CD4-positive, alpha-beta T cell treated with Interleukin-6 for 4 hours (primary cell): ENCODE data around the gene RPN1.
"Not testable (repeated sequence)": the region's sequence is repeated elsewhere in the genome, so short reads cannot be mapped to it uniquely, and the experiment has no call there.

ENCODE experiments used
- DNase-seq: peaks from one replicate; pipeline ENCODE4 v3.0.0-alpha.2; 2020; ENCODE audit warnings: mixed read lengths

RPN1 gene

DNA sequence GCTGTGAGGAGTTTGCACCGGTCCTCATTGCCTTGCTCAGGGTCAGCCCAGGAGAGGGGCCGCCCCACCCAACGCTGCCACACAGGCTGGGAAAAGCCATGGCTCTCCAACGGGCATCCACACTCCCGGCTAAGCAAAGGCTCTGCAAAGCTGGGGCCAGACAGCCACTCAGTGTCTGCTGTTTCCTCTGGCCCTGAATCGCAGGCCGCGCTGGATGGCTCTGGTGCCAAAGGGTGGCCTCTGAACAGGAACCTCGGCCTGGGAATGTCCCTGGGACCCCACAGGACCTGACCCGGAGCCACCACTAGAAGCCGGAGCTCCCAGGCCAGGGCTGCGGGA, 42.9 kb downstream of the RPN1 start:
- no peak for DNase-seq

DNA sequence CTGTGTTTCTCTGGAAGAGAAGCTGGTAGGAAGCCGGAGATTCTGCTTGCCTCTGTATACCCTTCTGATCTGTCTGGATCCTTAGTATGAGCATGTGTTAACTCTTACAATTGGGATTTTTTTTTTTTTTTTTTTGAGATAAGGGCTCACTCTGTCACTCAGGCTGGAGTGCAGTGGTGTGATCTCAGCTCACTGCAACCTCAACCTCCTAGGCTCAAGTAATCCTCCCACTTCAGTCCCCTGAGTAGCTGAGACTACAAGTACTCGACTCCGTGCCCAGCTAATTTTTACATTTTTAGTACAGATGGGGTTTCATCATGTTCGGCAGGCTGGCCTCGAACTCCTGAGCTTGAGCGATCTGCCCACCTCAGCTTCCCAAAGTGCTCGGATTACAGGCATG, 44.5 kb downstream of the RPN1 start:
- no peak for DNase-seq

GRCh38 chr3:128605091-128606046, 45.2 kb downstream of the RPN1 start:
- DNase-seq = no peak

DNA sequence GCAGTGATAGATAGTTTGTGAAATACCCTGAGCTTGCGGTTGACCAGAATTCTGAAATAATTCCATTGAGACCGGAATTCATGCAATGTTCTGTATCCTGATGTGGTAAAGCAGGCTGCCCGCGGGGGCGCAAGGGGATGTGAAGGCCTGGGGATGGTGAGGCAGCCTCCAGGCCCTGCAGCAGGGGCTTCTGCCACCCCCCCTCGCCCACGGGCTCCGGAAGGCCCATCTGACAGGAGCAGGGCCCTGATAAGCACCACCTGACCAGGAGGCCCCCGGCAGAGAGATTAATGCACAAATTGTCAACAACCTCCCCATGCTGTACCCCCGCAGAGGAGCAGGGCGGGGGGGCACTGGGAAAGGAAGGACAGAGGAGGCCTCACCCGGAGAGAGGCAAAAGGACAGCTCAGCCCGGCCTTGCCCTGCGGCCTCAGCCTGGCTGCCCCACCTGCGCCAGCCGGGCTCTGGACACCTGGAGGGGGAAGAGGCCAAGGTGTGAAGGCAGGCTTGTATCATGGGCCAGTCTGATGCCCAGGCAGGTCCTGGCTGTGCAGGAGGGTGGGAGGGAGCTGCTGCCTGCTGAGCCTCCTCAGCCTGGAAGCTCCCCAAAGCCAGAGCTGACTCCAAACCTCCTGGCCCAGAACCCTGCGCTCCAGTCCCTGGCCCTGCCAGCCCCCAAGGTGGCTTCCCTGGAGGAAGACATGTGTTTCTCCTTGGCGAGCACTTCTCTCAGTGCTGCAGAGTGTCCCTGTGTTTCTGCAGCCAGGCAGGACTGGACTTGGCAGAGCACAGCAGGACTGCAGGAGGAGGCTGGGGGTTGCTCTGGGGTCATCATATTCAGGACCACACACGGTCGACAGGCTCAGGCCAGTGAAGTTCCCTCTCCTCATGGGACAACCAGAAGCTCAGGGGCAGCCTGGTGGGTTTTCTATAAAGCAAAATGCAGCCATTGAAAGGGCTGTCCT, 46.5 kb downstream of the RPN1 start:
- no peak for DNase-seq

GRCh38 chr3:128603313-128603712, 47.3 kb downstream of the RPN1 start:
- DNase-seq = no peak

GRCh38 chr3:128598884-128599664, 51.5 kb downstream of the RPN1 start:
- DNase-seq = no peak

- no peak for DNase-seq
Measured at GRCh38 chr3:128597900-128598299, 52.7 kb downstream of the RPN1 start.

DNA sequence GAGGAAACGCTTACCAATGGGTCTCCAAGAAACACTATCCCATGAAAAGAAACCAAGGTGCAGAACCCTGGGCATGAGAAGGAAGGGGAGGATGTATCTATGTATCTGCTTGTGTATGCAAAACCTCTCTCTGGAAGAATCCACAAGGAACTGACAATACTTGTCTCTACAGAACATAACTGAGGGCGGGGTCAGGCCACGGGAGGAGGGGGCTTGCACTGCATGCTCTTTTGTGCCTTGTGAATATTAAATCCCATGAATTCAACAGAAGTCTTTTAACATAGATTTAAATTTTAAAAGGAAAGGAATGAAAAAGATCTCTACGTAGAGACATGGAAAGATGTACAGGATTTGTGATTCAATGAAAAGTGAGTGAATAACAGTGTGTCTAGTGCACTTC, 57.8 kb downstream of the RPN1 start:
- no peak for DNase-seq

GRCh38 chr3:128591738-128592426, 58.7 kb downstream of the RPN1 start:
- peak; percentile 47 for DNase-seq

GRCh38 chr3:128590948-128591347, 59.7 kb downstream of the RPN1 start:
- no peak for DNase-seq

- DNase-seq = not testable (repeated sequence)
Measured at GRCh38 chr3:128589985-128590384, 60.6 kb downstream of the RPN1 start.

GRCh38 chr3:128588147-128588546, 62.5 kb downstream of the RPN1 start:
- DNase-seq = no peak

DNA sequence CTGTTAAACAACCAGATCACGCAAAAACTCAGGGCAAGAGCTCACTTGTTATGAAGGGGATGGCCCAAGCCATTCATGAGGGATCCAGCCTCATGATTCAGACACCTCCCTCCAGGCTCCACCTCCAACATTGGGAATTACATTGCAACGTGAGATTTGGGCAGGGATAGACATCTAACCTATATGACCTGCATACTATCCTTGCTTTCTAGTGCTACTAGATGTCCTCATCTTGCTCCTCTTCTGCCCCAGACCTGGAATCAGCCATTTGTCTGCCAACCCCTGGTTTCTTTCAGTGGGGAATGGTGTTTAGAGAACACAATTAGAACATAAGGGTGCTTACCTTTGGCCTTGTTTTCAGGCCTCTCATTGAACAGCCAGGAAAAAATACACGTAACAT, 63.2 kb downstream of the RPN1 start:
- no peak for DNase-seq

- DNase-seq = not testable (repeated sequence)
Measured at GRCh38 chr3:128586932-128587331, 63.7 kb downstream of the RPN1 start.

DNA sequence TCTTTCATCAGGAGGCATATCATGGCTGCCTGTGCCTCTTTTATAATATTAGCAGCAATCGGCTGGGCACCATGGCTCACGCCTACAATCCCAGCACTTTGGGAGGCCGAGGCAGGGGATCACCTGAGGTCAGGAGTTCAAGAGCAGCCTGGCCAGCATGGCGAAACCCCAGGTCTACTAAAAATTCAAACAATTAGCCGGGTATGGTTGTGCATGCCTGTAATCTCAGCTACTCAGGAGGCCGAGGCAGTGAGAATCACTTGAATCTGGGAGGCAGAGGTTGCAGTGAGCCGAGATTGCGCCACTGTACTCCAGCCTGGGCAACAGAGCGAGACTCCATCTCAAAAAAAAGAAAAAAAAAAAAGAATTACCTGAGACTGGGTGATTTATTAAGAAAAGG, 64.2 kb downstream of the RPN1 start:
- not testable (repeated sequence) for DNase-seq

DNA sequence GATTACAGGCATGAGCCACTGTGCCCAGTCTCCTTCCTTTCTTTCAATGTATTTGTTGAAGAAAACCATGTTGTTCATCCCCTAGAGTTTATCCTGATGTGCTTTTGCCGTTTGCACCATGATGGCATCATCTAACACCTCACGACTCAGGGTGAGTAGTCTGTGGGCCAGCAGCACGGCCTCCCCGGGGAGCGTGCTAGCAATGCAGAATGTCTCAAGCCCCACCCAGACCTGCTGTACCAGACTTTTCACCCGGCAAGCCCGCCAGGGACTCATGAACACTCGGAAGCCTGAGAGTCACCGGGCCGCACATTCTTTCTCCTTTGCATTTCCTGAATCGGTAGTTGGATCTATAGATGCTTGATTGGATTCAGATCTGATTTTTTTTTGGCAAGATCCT, 64.6 kb downstream of the RPN1 start:
- DNase-seq = no peak

DNA sequence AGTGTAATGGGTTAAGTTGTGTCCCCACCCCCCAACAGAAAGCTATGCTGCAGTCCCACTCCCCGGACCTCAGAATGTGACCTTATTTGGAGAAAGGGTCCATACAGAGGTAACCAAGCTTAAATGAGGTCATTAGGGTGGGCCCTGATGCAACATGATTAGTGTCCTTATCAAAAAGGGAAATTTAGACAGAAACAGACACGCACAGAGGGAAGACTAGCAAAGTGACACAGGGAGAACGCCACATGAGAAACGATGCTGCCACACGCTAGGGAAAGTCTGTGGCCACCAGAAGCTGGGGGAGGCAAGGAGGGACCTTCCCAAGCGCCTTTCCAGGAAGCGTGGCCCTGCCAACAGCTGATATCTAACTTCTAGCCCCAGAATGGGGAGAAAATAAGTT, 65.4 kb downstream of the RPN1 start:
- DNase-seq = no peak

DNA sequence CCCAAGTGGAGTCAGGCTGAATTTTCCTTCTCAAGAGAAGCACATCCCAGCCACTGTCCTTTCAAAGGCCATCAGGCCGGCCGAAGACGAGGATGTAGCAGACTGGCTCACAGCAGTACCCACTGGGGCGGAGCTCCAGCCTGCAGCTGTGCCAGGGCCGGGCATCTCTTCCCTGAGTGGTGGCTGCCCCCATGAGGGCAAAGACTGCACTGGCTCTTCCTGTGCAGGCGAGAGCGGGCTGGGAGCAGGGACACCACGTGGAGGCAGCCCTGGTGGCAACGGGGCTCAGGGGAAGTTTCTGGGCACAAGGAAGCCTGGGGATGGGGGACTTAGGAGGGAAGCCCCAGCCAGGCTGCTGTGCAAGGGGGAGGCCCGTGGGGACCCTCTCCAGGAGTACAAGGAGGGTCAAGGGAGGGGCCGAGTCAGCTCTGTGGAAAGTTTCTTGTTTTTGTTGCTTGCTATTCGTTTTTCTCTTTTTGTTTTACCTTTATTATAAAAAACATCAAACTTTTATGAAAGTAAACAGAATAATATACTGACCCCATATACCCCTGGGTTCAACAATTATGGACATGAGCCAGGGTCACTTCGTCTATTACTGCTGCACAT, 66.1 kb downstream of the RPN1 start:
- peak; percentile 35 for DNase-seq

DNA sequence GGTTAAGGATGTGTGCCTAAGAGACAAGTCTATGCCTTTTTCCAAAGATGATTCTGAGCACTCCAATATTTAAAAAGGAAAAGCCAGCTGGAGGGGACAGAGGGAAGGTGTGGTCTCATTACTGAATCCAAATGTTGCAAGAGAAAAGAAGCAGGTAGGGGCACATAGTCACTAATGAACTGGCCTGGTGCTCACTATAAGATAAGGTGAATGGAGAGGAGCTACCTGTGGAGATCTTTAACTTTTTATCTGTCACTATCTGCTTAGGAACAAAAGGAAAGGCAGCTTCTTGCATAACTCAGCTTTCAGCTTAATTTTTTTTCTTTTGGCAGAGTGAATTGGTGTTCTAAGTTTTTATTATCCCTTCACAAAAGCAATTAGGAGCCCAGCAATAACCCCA, 69.1 kb downstream of the RPN1 start:
- DNase-seq = no peak

GRCh38 chr3:128579927-128580326, 70.7 kb downstream of the RPN1 start:
- no peak for DNase-seq

DNA sequence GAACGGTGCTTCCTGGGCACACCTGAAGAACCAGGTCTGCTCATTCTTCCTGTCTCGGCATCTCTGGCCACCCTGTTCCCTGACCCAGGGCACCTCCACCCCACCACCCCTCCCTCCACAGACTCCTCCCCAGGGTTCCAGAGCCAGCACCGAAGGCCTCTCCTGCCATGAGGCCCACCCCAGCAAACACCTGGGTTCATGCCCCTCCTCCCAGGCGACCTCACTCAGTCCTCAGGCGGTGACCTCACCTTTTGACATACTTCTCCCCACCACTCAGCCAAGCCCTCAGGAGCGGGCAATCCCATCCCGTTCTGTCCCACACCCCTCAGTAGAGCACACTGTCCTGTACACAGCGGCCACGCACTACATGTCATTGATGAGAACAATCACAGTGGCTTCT, 72.3 kb downstream of the RPN1 start:
- DNase-seq = no peak

DNA sequence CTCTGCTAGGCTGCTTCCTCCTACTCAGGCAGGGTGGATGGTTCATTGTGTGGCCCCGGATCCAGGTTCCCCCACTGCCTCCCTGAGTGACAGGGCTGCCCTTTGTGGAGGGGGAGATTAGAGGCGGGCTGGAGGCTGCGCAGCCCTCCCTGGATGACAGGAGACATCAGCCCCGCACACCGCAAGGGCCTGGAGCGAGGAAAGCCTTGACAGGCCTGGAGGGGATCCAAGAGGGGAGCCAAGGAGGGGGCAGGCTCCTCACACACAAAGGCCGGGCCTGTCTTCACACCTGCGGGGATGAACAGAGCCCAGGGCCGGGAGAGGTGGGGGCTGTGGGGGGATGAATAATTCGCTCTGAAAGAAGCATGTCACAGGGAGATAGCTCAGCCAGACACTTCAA, 72.9 kb downstream of the RPN1 start:
- no peak for DNase-seq
